Endothelial cell of umbilical vein (primary cell): ENCODE data around the gene FKRP.

ENCODE experiments used
- EZH2 ChIP-seq: IDR thresholded peaks from 2 replicates; pipeline ENCODE4 v1.6.1; 2012; ENCODE audit warnings: borderline replicate concordance, low read depth, mild to moderate bottlenecking, moderate library complexity, low read length, inconsistent platforms; ENCODE audit not compliant: severe bottlenecking
- POLR2AphosphoS5 ChIP-seq: IDR thresholded peaks from 2 replicates; pipeline ENCODE4 v1.6.1; 2012; ENCODE audit warnings: low read depth, mild to moderate bottlenecking, control low read depth, low read length, moderate library complexity; ENCODE audit not compliant: insufficient read depth
- TF ChIP-seq, protein P1 (sequence below), 2 donors: IDR thresholded peaks; 1 replicate in 1 of 2; 2 replicates in 1 of 2; pipeline ENCODE4 v1.5.1; 2011; ENCODE audit warnings: low read length in 2 of 2, mild to moderate bottlenecking in 2 of 2, moderate library complexity in 2 of 2, control low read depth in 1 of 2, inconsistent platforms in 1 of 2, low read depth in 1 of 2; ENCODE audit not compliant: insufficient read depth in 1 of 2; ENCODE audit errors: extremely low read depth in 1 of 2

DNA sequence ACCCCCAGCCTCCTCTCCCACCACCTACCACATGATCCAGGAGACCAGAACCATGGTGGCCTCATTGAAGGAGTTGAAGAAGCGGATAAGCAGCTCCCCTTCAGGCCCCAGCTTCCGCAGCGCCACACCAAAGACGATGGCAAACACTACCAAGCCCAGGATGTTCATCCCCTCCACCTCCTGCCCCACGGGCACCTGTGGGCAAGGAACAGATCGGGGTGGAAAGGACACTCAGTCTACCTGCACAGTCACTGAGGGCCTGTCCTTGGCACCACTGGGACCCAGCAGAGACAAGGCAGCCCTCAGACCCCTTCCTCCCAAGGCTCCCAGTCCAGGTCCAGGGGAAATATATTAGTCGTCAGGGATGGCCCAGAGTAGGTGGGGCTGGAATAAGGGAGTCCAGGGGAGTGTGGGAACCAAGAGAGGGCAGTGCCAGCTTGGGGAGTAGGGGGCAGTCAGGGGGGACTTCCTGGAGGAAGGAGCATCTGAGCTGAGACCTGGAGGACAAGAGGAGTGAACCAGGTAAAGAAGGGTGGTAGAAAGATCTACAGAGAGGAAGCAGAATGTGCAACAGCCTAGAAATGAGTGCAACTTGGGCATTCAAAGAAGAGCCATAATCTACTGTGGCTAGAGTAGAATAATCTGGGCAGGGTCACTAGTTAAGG lies 36.6 kb downstream of the FKRP start:
- TF ChIP-seq, protein P1, sequence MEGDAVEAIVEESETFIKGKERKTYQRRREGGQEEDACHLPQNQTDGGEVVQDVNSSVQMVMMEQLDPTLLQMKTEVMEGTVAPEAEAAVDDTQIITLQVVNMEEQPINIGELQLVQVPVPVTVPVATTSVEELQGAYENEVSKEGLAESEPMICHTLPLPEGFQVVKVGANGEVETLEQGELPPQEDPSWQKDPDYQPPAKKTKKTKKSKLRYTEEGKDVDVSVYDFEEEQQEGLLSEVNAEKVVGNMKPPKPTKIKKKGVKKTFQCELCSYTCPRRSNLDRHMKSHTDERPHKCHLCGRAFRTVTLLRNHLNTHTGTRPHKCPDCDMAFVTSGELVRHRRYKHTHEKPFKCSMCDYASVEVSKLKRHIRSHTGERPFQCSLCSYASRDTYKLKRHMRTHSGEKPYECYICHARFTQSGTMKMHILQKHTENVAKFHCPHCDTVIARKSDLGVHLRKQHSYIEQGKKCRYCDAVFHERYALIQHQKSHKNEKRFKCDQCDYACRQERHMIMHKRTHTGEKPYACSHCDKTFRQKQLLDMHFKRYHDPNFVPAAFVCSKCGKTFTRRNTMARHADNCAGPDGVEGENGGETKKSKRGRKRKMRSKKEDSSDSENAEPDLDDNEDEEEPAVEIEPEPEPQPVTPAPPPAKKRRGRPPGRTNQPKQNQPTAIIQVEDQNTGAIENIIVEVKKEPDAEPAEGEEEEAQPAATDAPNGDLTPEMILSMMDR (IDR thresholded peaks at IDR 0.05; ENCODE audit: extremely low read depth in 1 of 2, insufficient read depth in 1 of 2, low read depth in 1 of 2, low read length in 2 of 2) = no peak
- TF ChIP-seq POLR2AphosphoS5 (no peak), EZH2 (no peak)
